A549 (cell line): ENCODE results near the gene ADGRB2.

Experiments used
- CBX8 ChIP-seq: fragments of 200-600 bp; sonication (generic); IDR thresholded peaks from 2 replicates; pipeline ENCODE4 v1.6.1; 2016
- CEBPB ChIP-seq, 2 experiments: fragments of >200 bp in 1 of 2; sonication (Bioruptor Twin) in 1 of 2; formaldehyde crosslinking in 1 of 2; IDR thresholded peaks; 2 replicates each; pipeline ENCODE4 v1.6.1; 2012 to 2016
- CHD2 ChIP-seq: fragments of 150-350 bp; IDR thresholded peaks from 2 replicates; pipeline ENCODE4 v1.6.1; 2014; ENCODE audit warnings: low read length; ENCODE audit not compliant: partially characterized antibody
- KDM5A ChIP-seq: fragments of 200-600 bp; sonication (generic); IDR thresholded peaks from 2 replicates; pipeline ENCODE4 v1.6.1; 2016; ENCODE audit warnings: antibody characterized with exemption, mild to moderate bottlenecking
- MYC ChIP-seq: IDR thresholded peaks from 2 replicates; pipeline ENCODE4 v1.6.1; 2012; ENCODE audit warnings: mild to moderate bottlenecking, inconsistent platforms, low read length, improper control_type of control experiment, borderline replicate concordance
- NFE2L2 ChIP-seq: fragments of 150-350 bp; conservative IDR thresholded peaks from 2 replicates; pipeline ENCODE4 v1.6.1; 2014; ENCODE audit warnings: low read length
- RCOR1 ChIP-seq: fragments of 150-350 bp; IDR thresholded peaks from 2 replicates; pipeline ENCODE4 v1.6.1; 2014; ENCODE audit warnings: antibody characterized with exemption, low read length, low read depth
- RFX5 ChIP-seq: fragments of 450-650 bp; IDR thresholded peaks from 2 replicates; pipeline ENCODE4 v1.7.1; 2014; ENCODE audit warnings: antibody characterized with exemption, mild to moderate bottlenecking, moderate library complexity
- SMC3 ChIP-seq: fragments of >200 bp; sonication (Bioruptor Twin); formaldehyde crosslinking; IDR thresholded peaks from 3 replicates; pipeline ENCODE4 v1.6.1; 2018; ENCODE audit warnings: inconsistent platforms
- TF ChIP-seq, protein P1 (sequence below): fragments of 200-600 bp; sonication (generic); IDR thresholded peaks from 2 replicates; pipeline ENCODE4 v1.6.1; 2016; ENCODE audit warnings: antibody characterized with exemption, mild to moderate bottlenecking, moderate library complexity
- TF ChIP-seq, protein P2 (sequence below): fragments of >200 bp; sonication (Bioruptor Twin); formaldehyde crosslinking; IDR thresholded peaks from 3 replicates; pipeline ENCODE4 v1.5.1; 2016
- TF ChIP-seq, protein P3 (sequence below): fragments of >200 bp; sonication (Bioruptor Twin); formaldehyde crosslinking; IDR thresholded peaks from 2 replicates; pipeline ENCODE4 v1.6.1; 2016
- TF ChIP-seq, protein P4 (sequence below): fragments of >200 bp; sonication (Bioruptor Twin); formaldehyde crosslinking; IDR thresholded peaks from 3 replicates; pipeline ENCODE4 v1.6.1; 2016

DNA sequence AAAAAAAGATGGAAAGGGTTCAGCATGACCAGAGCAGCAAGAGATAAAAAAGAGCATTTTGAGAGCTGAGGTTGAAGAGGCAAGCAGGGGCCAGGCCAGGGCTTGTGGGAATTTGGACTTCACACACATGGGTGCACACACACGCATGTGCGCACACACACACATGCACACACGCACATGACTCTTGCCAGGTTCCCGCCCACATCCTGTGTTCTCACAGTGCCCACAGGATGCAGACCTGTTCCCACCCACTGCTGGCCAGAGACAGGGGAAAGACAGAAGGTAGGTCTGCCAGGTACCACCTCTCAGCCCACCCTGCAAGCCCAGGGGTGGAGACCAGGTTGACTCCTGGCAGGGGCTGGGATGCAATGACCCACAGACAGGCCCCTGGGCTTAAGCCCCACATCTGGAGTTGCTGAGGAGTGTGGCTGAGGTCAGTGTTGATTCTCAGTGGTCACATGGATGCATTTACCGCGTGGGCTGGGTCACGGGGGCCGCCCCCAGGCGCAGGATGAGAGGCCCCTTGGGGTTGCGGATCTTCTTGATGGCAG, 64.7 kb downstream of the ADGRB2 start:
- TF ChIP-seq MYC, result no peak
- no peak for TF ChIP-seq CBX8
- TF ChIP-seq, protein P1, sequence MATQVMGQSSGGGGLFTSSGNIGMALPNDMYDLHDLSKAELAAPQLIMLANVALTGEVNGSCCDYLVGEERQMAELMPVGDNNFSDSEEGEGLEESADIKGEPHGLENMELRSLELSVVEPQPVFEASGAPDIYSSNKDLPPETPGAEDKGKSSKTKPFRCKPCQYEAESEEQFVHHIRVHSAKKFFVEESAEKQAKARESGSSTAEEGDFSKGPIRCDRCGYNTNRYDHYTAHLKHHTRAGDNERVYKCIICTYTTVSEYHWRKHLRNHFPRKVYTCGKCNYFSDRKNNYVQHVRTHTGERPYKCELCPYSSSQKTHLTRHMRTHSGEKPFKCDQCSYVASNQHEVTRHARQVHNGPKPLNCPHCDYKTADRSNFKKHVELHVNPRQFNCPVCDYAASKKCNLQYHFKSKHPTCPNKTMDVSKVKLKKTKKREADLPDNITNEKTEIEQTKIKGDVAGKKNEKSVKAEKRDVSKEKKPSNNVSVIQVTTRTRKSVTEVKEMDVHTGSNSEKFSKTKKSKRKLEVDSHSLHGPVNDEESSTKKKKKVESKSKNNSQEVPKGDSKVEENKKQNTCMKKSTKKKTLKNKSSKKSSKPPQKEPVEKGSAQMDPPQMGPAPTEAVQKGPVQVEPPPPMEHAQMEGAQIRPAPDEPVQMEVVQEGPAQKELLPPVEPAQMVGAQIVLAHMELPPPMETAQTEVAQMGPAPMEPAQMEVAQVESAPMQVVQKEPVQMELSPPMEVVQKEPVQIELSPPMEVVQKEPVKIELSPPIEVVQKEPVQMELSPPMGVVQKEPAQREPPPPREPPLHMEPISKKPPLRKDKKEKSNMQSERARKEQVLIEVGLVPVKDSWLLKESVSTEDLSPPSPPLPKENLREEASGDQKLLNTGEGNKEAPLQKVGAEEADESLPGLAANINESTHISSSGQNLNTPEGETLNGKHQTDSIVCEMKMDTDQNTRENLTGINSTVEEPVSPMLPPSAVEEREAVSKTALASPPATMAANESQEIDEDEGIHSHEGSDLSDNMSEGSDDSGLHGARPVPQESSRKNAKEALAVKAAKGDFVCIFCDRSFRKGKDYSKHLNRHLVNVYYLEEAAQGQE, result no peak
- TF ChIP-seq NFE2L2, result no peak
- TF ChIP-seq CEBPB (IDR thresholded peaks at IDR 0.05), result no peak
- TF ChIP-seq RCOR1, result no peak
- TF ChIP-seq CHD2, result no peak
- TF ChIP-seq, protein P2, sequence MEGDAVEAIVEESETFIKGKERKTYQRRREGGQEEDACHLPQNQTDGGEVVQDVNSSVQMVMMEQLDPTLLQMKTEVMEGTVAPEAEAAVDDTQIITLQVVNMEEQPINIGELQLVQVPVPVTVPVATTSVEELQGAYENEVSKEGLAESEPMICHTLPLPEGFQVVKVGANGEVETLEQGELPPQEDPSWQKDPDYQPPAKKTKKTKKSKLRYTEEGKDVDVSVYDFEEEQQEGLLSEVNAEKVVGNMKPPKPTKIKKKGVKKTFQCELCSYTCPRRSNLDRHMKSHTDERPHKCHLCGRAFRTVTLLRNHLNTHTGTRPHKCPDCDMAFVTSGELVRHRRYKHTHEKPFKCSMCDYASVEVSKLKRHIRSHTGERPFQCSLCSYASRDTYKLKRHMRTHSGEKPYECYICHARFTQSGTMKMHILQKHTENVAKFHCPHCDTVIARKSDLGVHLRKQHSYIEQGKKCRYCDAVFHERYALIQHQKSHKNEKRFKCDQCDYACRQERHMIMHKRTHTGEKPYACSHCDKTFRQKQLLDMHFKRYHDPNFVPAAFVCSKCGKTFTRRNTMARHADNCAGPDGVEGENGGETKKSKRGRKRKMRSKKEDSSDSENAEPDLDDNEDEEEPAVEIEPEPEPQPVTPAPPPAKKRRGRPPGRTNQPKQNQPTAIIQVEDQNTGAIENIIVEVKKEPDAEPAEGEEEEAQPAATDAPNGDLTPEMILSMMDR, result no peak
- no peak for TF ChIP-seq SMC3
- TF ChIP-seq, protein P3, sequence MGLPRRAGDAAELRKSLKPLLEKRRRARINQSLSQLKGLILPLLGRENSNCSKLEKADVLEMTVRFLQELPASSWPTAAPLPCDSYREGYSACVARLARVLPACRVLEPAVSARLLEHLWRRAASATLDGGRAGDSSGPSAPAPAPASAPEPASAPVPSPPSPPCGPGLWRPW, result no peak
- TF ChIP-seq RFX5, result no peak
- TF ChIP-seq, protein P4, sequence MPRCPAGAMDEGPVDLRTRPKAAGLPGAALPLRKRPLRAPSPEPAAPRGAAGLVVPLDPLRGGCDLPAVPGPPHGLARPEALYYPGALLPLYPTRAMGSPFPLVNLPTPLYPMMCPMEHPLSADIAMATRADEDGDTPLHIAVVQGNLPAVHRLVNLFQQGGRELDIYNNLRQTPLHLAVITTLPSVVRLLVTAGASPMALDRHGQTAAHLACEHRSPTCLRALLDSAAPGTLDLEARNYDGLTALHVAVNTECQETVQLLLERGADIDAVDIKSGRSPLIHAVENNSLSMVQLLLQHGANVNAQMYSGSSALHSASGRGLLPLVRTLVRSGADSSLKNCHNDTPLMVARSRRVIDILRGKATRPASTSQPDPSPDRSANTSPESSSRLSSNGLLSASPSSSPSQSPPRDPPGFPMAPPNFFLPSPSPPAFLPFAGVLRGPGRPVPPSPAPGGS, result no peak
- no peak for TF ChIP-seq KDM5A
